Measurements from ENCODE around the gene PPHLN1.

Gene PPHLN1

DNA sequence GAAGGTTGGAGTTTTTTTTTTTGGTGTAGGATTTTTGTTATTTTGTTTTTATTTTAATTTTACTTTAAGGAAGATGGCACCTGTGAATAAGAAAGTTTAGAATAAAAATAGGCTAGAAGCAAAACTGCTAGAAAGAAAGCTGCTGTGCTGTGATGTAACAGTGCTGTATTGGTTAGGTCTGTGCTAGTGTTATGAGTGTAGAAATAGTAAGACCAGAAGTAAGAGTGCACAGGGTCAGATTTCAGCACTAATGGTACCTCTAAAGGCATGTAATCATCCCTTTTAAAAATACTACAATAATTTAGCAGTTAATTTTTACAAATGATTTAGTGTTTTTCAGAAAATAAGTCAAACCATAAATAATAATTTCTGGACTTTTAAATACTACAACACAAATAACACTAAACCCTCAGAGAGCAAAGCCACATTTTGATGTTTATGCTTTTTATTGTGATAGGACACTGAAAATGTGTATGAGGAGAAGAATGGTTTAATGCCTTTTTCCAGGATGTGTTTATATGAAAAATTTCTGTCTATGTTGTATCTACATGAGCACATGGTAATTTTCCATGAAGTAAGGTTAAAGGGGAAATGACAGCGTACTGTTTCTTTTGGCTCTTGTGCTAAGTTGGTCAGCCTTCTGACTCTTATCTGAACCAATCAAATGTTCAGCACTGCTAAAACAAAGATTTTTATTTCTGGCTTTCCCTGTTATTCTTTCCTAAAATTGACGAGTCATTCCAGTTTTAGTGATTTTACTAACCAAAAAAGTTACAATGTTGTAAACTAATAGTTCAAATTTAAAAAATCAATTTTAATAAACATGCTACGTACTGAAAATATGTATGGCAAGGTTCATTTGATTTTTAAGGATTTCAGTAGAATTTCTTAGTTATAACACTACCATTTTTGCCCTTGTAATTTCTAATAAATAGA is 96.1 kb downstream of the PPHLN1 start:
- ATAC-seq, result peak; percentile 87
- TF ChIP-seq ARNTL (CRISPR knock-in tag; IDR thresholded peaks at IDR 0.05; ENCODE audit: borderline replicate concordance, low read depth), result no peak
- TF ChIP-seq, protein P1, sequence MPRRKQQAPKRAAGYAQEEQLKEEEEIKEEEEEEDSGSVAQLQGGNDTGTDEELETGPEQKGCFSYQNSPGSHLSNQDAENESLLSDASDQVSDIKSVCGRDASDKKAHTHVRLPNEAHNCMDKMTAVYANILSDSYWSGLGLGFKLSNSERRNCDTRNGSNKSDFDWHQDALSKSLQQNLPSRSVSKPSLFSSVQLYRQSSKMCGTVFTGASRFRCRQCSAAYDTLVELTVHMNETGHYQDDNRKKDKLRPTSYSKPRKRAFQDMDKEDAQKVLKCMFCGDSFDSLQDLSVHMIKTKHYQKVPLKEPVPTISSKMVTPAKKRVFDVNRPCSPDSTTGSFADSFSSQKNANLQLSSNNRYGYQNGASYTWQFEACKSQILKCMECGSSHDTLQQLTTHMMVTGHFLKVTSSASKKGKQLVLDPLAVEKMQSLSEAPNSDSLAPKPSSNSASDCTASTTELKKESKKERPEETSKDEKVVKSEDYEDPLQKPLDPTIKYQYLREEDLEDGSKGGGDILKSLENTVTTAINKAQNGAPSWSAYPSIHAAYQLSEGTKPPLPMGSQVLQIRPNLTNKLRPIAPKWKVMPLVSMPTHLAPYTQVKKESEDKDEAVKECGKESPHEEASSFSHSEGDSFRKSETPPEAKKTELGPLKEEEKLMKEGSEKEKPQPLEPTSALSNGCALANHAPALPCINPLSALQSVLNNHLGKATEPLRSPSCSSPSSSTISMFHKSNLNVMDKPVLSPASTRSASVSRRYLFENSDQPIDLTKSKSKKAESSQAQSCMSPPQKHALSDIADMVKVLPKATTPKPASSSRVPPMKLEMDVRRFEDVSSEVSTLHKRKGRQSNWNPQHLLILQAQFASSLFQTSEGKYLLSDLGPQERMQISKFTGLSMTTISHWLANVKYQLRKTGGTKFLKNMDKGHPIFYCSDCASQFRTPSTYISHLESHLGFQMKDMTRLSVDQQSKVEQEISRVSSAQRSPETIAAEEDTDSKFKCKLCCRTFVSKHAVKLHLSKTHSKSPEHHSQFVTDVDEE (CRISPR knock-in tag; IDR thresholded peaks at IDR 0.05), result 0 out of 2 replicates have a peak, but pooled peaks have one; percentile 31
- TF ChIP-seq SNAI2 (CRISPR knock-in tag; IDR thresholded peaks at IDR 0.05), result no peak

DNA sequence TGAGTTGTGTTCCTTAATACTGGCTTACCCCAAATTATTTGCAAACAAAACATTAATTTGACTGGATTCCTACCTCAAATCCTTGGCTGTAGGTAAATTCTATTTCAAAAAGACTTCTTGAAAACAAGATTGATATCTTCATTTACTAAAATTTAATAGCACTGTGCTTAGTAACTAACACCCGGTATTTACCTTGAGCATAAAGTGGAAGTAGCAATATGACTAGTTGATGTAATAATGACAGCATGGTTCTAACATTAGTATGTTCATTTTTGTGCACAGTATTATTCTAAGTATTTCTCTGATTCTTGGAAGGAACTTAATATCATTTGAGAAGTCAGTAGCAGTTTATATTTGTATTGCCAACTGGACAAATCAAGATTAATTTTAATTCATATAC is 96.8 kb downstream of the PPHLN1 start:
- ATAC-seq, result no peak
- TF ChIP-seq CSDC2 (CRISPR knock-in tag; IDR thresholded peaks at IDR 0.05), result no peak

DNA sequence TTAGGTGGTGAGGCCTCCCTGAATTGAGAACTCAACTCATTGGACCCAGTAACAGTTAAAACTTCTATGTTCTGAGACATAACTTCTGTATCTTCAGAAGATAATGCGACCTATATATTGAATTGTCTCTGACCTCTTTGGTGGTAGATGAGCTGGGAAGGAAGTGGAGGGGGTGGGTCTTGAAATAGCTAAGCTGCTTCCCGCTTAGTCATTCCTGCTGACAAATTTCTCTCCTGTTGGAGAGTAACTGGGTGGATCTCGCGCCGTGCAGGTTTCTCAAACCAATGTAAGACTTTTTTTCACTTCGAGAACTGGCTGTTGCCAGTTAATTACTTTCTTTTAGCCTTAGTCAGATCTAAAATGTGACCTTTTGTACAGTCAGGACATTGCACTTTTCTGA is 100.8 kb downstream of the PPHLN1 start:
- peak; percentile 38; the same call in 2 of the 3 replicates for ATAC-seq
- TF ChIP-seq ZFP3 (CRISPR knock-in tag; IDR thresholded peaks at IDR 0.05) (no peak), GLIS3 (CRISPR knock-in tag; IDR thresholded peaks at IDR 0.05) (no peak), ARNTL (CRISPR knock-in tag; IDR thresholded peaks at IDR 0.05; ENCODE audit: borderline replicate concordance, low read depth) (no peak), BACH2 (CRISPR knock-in tag; IDR thresholded peaks at IDR 0.05; ENCODE audit: borderline replicate concordance) (no peak), OSR1 (CRISPR knock-in tag; IDR thresholded peaks at IDR 0.05) (no peak)
- TF ChIP-seq, protein P1 (CRISPR knock-in tag; IDR thresholded peaks at IDR 0.05), result no peak

DNA sequence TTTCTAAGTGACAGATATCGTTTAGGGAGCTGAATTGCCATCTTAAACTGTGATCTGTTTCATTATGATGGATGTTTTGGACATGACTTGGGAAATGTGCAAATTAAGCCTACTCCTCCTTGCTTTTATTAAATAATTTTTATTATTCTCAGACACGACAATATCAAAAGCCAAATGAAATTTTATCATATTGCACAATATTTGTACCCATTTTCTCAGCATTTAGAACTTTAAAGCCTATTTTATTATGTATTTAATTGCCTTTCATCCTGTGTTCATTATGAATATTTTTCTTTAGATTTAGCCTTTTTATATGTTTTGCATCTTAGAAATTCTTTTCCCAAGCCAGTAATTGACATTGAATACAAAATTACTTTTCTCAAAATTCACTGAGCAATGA is 102.9 kb downstream of the PPHLN1 start:
- TF ChIP-seq ZNF70 (CRISPR knock-in tag; IDR thresholded peaks at IDR 0.05) (no peak), ZNF8 (CRISPR knock-in tag; IDR thresholded peaks at IDR 0.05) (no peak), SNAI2 (CRISPR knock-in tag; IDR thresholded peaks at IDR 0.05) (no peak), TCF4 (CRISPR knock-in tag; IDR thresholded peaks at IDR 0.05; ENCODE audit: borderline replicate concordance) (no peak), ISL1 (CRISPR knock-in tag; IDR thresholded peaks at IDR 0.05) (no peak), PPARA (CRISPR knock-in tag; IDR thresholded peaks at IDR 0.05; ENCODE audit: borderline replicate concordance) (no peak), ESRRG (CRISPR knock-in tag; IDR thresholded peaks at IDR 0.05) (no peak), ZC3H10 (CRISPR knock-in tag; IDR thresholded peaks at IDR 0.05) (no peak)
- TF ChIP-seq, protein P2, sequence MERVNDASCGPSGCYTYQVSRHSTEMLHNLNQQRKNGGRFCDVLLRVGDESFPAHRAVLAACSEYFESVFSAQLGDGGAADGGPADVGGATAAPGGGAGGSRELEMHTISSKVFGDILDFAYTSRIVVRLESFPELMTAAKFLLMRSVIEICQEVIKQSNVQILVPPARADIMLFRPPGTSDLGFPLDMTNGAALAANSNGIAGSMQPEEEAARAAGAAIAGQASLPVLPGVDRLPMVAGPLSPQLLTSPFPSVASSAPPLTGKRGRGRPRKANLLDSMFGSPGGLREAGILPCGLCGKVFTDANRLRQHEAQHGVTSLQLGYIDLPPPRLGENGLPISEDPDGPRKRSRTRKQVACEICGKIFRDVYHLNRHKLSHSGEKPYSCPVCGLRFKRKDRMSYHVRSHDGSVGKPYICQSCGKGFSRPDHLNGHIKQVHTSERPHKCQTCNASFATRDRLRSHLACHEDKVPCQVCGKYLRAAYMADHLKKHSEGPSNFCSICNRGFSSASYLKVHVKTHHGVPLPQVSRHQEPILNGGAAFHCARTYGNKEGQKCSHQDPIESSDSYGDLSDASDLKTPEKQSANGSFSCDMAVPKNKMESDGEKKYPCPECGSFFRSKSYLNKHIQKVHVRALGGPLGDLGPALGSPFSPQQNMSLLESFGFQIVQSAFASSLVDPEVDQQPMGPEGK (CRISPR knock-in tag; IDR thresholded peaks at IDR 0.05; ENCODE audit: borderline replicate concordance), result no peak
- TF ChIP-seq, protein P3, sequence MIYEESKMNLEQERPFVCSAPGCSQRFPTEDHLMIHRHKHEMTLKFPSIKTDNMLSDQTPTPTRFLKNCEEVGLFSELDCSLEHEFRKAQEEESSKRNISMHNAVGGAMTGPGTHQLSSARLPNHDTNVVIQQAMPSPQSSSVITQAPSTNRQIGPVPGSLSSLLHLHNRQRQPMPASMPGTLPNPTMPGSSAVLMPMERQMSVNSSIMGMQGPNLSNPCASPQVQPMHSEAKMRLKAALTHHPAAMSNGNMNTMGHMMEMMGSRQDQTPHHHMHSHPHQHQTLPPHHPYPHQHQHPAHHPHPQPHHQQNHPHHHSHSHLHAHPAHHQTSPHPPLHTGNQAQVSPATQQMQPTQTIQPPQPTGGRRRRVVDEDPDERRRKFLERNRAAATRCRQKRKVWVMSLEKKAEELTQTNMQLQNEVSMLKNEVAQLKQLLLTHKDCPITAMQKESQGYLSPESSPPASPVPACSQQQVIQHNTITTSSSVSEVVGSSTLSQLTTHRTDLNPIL (CRISPR knock-in tag; IDR thresholded peaks at IDR 0.05; ENCODE audit: low read depth), result no peak
- TF ChIP-seq, protein P4, sequence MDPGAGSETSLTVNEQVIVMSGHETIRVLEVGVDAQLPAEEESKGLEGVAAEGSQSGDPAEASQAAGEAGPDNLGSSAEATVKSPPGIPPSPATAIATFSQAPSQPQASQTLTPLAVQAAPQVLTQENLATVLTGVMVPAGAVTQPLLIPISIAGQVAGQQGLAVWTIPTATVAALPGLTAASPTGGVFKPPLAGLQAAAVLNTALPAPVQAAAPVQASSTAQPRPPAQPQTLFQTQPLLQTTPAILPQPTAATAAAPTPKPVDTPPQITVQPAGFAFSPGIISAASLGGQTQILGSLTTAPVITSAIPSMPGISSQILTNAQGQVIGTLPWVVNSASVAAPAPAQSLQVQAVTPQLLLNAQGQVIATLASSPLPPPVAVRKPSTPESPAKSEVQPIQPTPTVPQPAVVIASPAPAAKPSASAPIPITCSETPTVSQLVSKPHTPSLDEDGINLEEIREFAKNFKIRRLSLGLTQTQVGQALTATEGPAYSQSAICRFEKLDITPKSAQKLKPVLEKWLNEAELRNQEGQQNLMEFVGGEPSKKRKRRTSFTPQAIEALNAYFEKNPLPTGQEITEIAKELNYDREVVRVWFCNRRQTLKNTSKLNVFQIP (CRISPR knock-in tag; IDR thresholded peaks at IDR 0.05; ENCODE audit: borderline replicate concordance, low read depth), result no peak
- TF ChIP-seq, protein P1 (CRISPR knock-in tag; IDR thresholded peaks at IDR 0.05), result no peak
- TF ChIP-seq, protein P5, sequence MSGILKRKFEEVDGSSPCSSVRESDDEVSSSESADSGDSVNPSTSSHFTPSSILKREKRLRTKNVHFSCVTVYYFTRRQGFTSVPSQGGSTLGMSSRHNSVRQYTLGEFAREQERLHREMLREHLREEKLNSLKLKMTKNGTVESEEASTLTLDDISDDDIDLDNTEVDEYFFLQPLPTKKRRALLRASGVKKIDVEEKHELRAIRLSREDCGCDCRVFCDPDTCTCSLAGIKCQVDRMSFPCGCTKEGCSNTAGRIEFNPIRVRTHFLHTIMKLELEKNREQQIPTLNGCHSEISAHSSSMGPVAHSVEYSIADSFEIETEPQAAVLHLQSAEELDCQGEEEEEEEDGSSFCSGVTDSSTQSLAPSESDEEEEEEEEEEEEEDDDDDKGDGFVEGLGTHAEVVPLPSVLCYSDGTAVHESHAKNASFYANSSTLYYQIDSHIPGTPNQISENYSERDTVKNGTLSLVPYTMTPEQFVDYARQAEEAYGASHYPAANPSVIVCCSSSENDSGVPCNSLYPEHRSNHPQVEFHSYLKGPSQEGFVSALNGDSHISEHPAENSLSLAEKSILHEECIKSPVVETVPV (CRISPR knock-in tag; IDR thresholded peaks at IDR 0.05), result no peak
- no peak for ATAC-seq

All from SK-N-SH treated with all-trans-retinoic acid at 6 μM for 48 hours (cell line).